Spleen (tissue), 13 donors: ENCODE data around the gene JOSD1. TPM values are rescaled to one million over a fixed set of nuclear protein-coding genes. Genes with fewer than 3 reads are reported as not detected.
A peak's percentile ranks its signal among the peaks of the same experiment; 100 is the strongest.

Source experiments
- DNase-seq: peaks from one replicate; pipeline ENCODE4 v3.0.0-alpha.2; 2020
- H3K27ac ChIP-seq, 8 donors: fragments of 200-600 bp; sonication (generic) in 7 of 8; 1 replicate in 4 of 8; 2 replicates in 4 of 8; pipeline versions ENCODE4 v1.5.0 to v1.8.0; 2016 to 2021; ENCODE audit warnings: inconsistent platforms in 4 of 8, mild to moderate bottlenecking in 4 of 8, moderate library complexity in 1 of 8
- H3K27me3 ChIP-seq, 7 donors: fragments of 200-600 bp; sonication (generic) in 6 of 7; replicated peaks in 1 of 7; 1 replicate in 4 of 7; 2 replicates in 3 of 7; pipeline versions ENCODE4 v1.5.0 to v1.8.0; 2016 to 2021; ENCODE audit warnings: inconsistent platforms in 3 of 7, mild to moderate bottlenecking in 1 of 7
- H3K36me3 ChIP-seq, 6 donors: fragments of 200-600 bp; sonication (generic) in 5 of 6; 1 replicate in 4 of 6; 2 replicates in 2 of 6; pipeline versions ENCODE4 v1.5.0 to v1.8.0; 2016 to 2021; ENCODE audit warnings: inconsistent platforms in 2 of 6
- H3K4me1 ChIP-seq, 6 donors: fragments of 200-600 bp; sonication (generic) in 5 of 6; 1 replicate in 3 of 6; 2 replicates in 3 of 6; pipeline versions ENCODE4 v1.5.0 to v1.8.0; 2016 to 2021; ENCODE audit warnings: inconsistent platforms in 3 of 6
- H3K4me3 ChIP-seq, 8 donors: fragments of 200-600 bp; sonication (generic) in 7 of 8; 1 replicate in 4 of 8; 2 replicates in 4 of 8; pipeline versions ENCODE4 v1.5.0 to v1.8.0; 2016 to 2021; ENCODE audit warnings: inconsistent platforms in 4 of 8, mild to moderate bottlenecking in 4 of 8, moderate library complexity in 2 of 8
- H3K9me3 ChIP-seq, 8 donors: fragments of 200-600 bp; sonication (generic) in 7 of 8; 1 replicate in 4 of 8; 2 replicates in 4 of 8; pipeline versions ENCODE4 v1.5.0 to v1.8.0; 2016 to 2021; ENCODE audit warnings: inconsistent platforms in 4 of 8
- CTCF ChIP-seq, 11 experiments: fragments of 200-600 bp in 7 of 11; fragments of 450-650 bp in 4 of 11; sonication (generic) in 4 of 11; IDR thresholded peaks in 8 of 11; conservative IDR thresholded peaks in 3 of 11; 1 replicate in 7 of 11; 2 replicates in 4 of 11; pipeline versions ENCODE4 v1.4.0 to v1.8.0; 2016 to 2021; ENCODE audit warnings: antibody characterized with exemption in 11 of 11, inconsistent platforms in 4 of 11, mild to moderate bottlenecking in 1 of 11
- POLR2A ChIP-seq, 3 donors: fragments of 450-650 bp; IDR thresholded peaks; one replicate each; pipeline ENCODE4 v1.5.1; 2017; ENCODE audit warnings: antibody characterized with exemption in 3 of 3, mild to moderate bottlenecking in 1 of 3
- POLR2AphosphoS5 ChIP-seq, 3 donors: sonication (generic); formaldehyde crosslinking; IDR thresholded peaks; one replicate each; pipeline ENCODE4 v1.5.1; 2017; ENCODE audit warnings: antibody characterized with exemption in 3 of 3
- WGBS, 5 donors: extraction: QIAGEN DNeasy Blood & Tissue Kit in 3 of 5; methylation state at CpG; one replicate each; pipeline versions ENCODE4 v1.1.5 to v1.1.7; 2013 to 2018; 5-methylcytosine and 5-hydroxymethylcytosine counted together
- intact Hi-C: fragments of 100-400 bp; cut with DNase I; formaldehyde crosslinking; loops from one replicate; pipeline ENCODE4 v1.15.0; 2023; ENCODE audit warnings: low total_unique reads
- long read RNA-seq, 2 donors: transcript quantifications; one replicate each; lab custom pipeline, GENCODE V29; 2026
- polyA plus RNA-seq, 3 donors: library from polyadenylated mRNA; stranded (reverse); fragments of 200-250 nt; gene quantifications; one replicate each; pipeline ENCODE4 v1.2.1, GENCODE V29; 2013
- total RNA-seq, 7 donors: library from RNA; depleted of rRNA in 3 of 7; stranded (reverse); fragments of >200 nt in 3 of 7; fragmentation: NEBNext Ultra II Directional in 4 of 7; extraction: Animal tissue kit (Norgen Biotek cat#: 25700) in 4 of 7; gene quantifications; one replicate each; pipeline versions ENCODE4 v1.1.0 to v1.2.1, GENCODE V29; 2016 to 2021
- donor health status: healthy with polysubstance abuse.
- donor health status: DM: no; HTN: no; CAD: no; lungs with moderate emphysema.
- donor health status: DM: no; HTN: no; CAD: no.
- donor health status: Bipolar disorder and iron deficiency.
- donor health status: healthy.
- donor health status: DM: no; HTN: no; CAD: no.
- donor health status: DM: yes; HTN: yes; CAD: no.

JOSD1 gene
- 10 to 100 TPM; 28.5 to 54.2 (median 36.4) TPM for total RNA-seq
- 10 to 100 TPM; 10.1 to 16.3 (median 13.8) TPM for polyA plus RNA-seq
- long read RNA-seq, donor 1, partial matches to known transcripts: 0 of 7 reads
- long read RNA-seq, donor 1, other reads (novel, unspliced or antisense): 0 of 7 reads
- long read RNA-seq, donor 2, transcript JOSD1-201 (4 exons, 3,648 nt): major isoform, 5 of 8 reads
- long read RNA-seq, donor 2, partial matches to known transcripts: 0 of 8 reads
- long read RNA-seq, donor 2, other reads (novel, unspliced or antisense): 0 of 8 reads

- 0 to 1% (median 0%) methylated on average over 23 to 94 of the region's 94 CpGs for WGBS, 5 donors
- TF ChIP-seq POLR2AphosphoS5 (IDR thresholded peaks at IDR 0.05) (peak; percentile 99), CTCF (IDR thresholded peaks at IDR 0.05 in 8 of 11, conservative IDR thresholded peaks at IDR 0.05 in 3 of 11) (peak in 4 of 11 experiments; percentile 17 to 38 (median 33)), POLR2A (IDR thresholded peaks at IDR 0.05) (peak; percentile 84 to 93 (median 88))
- intact Hi-C loops: no loop called here
- Histone ChIP-seq H3K27ac (peak within 1 kb of the TSS; percentile 94 to 99 (median 98)), H3K36me3 (no peaks in the 10 kb centered on the region), H3K9me3 (no peaks in the 10 kb centered on the region), H3K4me3 (peak within 1 kb of the TSS; percentile 59 to 79 (median 63)), H3K4me1 (peaks cover 49 to 66% (median 59%) of the 10 kb centered on the region in 6 donors), H3K27me3 (no peaks in the 10 kb centered on the region)
- peak; percentile 99 for DNase-seq
These were observed at the start of gene JOSD1 for GRCh38 chr22:38700789-38701628. Gene JOSD1 (minus strand): TSS chr22:38700943. CDS start chr22:38699987, 956 bp downstream.

- TF ChIP-seq POLR2AphosphoS5 (IDR thresholded peaks at IDR 0.05): peak in 1 of 3 donors; percentile 54
- TF ChIP-seq POLR2A (IDR thresholded peaks at IDR 0.05): no peak
- TF ChIP-seq CTCF (IDR thresholded peaks at IDR 0.05 in 8 of 11, conservative IDR thresholded peaks at IDR 0.05 in 3 of 11): no peak
- DNase-seq: no peak
- peaks cover 33 to 75% (median 51%) of the 10 kb centered on the region in 6 donors for H3K4me1 ChIP-seq
- intact Hi-C loops: no loop called here
- H3K27ac ChIP-seq: peak overlapping the region in 7 of 8 donors; percentile 80 to 100 (median 97)
- 91 to 96% (median 94%) methylated on average over 14 of the region's 14 CpGs for WGBS, 5 donors
- H3K27me3 ChIP-seq: no peaks in the 10 kb centered on the region
- no peaks in the 10 kb centered on the region for H3K9me3 ChIP-seq
- no peak overlapping the region for H3K4me3 ChIP-seq
- H3K36me3 ChIP-seq: peaks cover 12 to 86% (median 75%) of the 10 kb centered on the region in 6 donors
These were observed 49.4 kb upstream of the JOSD1 start for GRCh38 chr22:38750104-38750503.

- no peak for DNase-seq
- Histone ChIP-seq H3K36me3 (peaks cover 12 to 100% (median 90%) of the 10 kb centered on the region in 6 donors), H3K27ac (peak overlapping the region in 3 of 8 donors; percentile 5 to 51 (median 26)), H3K9me3 (no peaks in the 10 kb centered on the region), H3K27me3 (no peaks in the 10 kb centered on the region), H3K4me1 (peaks cover 25 to 63% (median 36%) of the 10 kb centered on the region in 6 donors), H3K4me3 (no peak overlapping the region)
- intact Hi-C loops: no loop called here
- peak; percentile 50 to 80 (median 51) for TF ChIP-seq POLR2AphosphoS5 (IDR thresholded peaks at IDR 0.05)
- TF ChIP-seq CTCF (IDR thresholded peaks at IDR 0.05 in 8 of 11, conservative IDR thresholded peaks at IDR 0.05 in 3 of 11): no peak
- TF ChIP-seq POLR2A (IDR thresholded peaks at IDR 0.05): no peak
- 85 to 88% (median 88%) methylated on average over 13 to 14 of the region's 14 CpGs for WGBS, 5 donors
These were observed 47.9 kb upstream of the JOSD1 start for GRCh38 chr22:38748487-38749136.
